CD1c-positive myeloid dendritic cell (primary cell): ENCODE results near the gene PHF14.

Experiments used
- DNase-seq: peaks from one replicate; pipeline ENCODE4 v3.0.0-alpha.2; 2016; ENCODE audit errors: extremely low spot score

Gene PHF14

GRCh38 chr7:11170863-11171568, 197.3 kb downstream of the PHF14 start:
- DNase-seq, result peak; percentile 7

- DNase-seq, result no peak
These were observed 198.0 kb downstream of the PHF14 start for GRCh38 chr7:11171569-11172192.

GRCh38 chr7:11172835-11173234, 199.2 kb downstream of the PHF14 start:
- DNase-seq, result no peak

GRCh38 chr7:11175371-11175770, 201.7 kb downstream of the PHF14 start:
- DNase-seq, result no peak

- DNase-seq, result no peak
These were observed 202.2 kb downstream of the PHF14 start for GRCh38 chr7:11175887-11176286.

GRCh38 chr7:11176985-11177555, 203.4 kb downstream of the PHF14 start:
- no peak for DNase-seq

- DNase-seq, result no peak
These were observed 204.1 kb downstream of the PHF14 start for GRCh38 chr7:11177793-11178192.

GRCh38 chr7:11181590-11181989, 207.9 kb downstream of the PHF14 start:
- no peak for DNase-seq

- no peak for DNase-seq
These were observed 209.1 kb downstream of the PHF14 start for GRCh38 chr7:11182736-11183135.

GRCh38 chr7:11185179-11185815, 211.6 kb downstream of the PHF14 start:
- DNase-seq, result no peak

- no peak for DNase-seq
These were observed 215.0 kb downstream of the PHF14 start for GRCh38 chr7:11188529-11189310.

- DNase-seq, result no peak
These were observed 217.4 kb downstream of the PHF14 start for GRCh38 chr7:11191081-11191480.

- DNase-seq, result no peak
These were observed 218.0 kb downstream of the PHF14 start for GRCh38 chr7:11191574-11192220.

- no peak for DNase-seq
These were observed 218.8 kb downstream of the PHF14 start for GRCh38 chr7:11192506-11192905.

- no peak for DNase-seq
These were observed 219.6 kb downstream of the PHF14 start for GRCh38 chr7:11193131-11193867.

GRCh38 chr7:11193888-11194287, 220.2 kb downstream of the PHF14 start:
- DNase-seq, result no peak

GRCh38 chr7:11194492-11194891, 220.8 kb downstream of the PHF14 start:
- DNase-seq, result no peak

- no peak for DNase-seq
These were observed 221.8 kb downstream of the PHF14 start for GRCh38 chr7:11195502-11195901.

- DNase-seq, result no peak
These were observed 222.5 kb downstream of the PHF14 start for GRCh38 chr7:11196143-11196542.

- no peak for DNase-seq
These were observed 229.6 kb downstream of the PHF14 start for GRCh38 chr7:11203224-11203623.

GRCh38 chr7:11203683-11204082, 230.0 kb downstream of the PHF14 start:
- DNase-seq, result no peak
